ENCODE data around the gene CXCL17.

DNA sequence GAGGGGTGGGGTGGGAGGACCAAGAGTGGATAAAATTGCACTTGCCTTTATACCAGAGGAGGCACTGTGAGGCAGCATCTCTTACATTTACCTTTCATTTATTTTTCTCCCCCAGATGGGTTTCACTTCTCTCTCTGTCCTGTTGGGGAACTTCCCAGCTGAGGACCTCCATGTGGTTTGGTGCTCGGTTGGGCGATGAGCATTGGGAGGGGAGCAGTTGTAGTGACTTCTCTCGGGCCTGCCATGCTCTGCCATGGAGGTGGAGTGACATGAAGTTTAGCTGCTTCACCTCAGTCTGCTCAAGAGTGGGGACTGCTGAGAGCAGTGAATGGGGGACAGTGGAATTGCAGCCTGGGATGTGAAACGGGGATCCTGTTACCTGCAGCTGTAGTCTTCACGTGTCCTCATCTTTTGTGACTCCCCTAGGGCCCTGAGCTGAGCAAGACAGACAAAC is 23.1 kb upstream of the CXCL17 start:
- TF ChIP-seq, protein P1, sequence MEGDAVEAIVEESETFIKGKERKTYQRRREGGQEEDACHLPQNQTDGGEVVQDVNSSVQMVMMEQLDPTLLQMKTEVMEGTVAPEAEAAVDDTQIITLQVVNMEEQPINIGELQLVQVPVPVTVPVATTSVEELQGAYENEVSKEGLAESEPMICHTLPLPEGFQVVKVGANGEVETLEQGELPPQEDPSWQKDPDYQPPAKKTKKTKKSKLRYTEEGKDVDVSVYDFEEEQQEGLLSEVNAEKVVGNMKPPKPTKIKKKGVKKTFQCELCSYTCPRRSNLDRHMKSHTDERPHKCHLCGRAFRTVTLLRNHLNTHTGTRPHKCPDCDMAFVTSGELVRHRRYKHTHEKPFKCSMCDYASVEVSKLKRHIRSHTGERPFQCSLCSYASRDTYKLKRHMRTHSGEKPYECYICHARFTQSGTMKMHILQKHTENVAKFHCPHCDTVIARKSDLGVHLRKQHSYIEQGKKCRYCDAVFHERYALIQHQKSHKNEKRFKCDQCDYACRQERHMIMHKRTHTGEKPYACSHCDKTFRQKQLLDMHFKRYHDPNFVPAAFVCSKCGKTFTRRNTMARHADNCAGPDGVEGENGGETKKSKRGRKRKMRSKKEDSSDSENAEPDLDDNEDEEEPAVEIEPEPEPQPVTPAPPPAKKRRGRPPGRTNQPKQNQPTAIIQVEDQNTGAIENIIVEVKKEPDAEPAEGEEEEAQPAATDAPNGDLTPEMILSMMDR (IDR thresholded peaks at IDR 0.05), result no peak
- no peak for TF ChIP-seq POLR2A (IDR thresholded peaks at IDR 0.05)
